ENCODE data around the gene ZBP1.

ZBP1 gene

DNA sequence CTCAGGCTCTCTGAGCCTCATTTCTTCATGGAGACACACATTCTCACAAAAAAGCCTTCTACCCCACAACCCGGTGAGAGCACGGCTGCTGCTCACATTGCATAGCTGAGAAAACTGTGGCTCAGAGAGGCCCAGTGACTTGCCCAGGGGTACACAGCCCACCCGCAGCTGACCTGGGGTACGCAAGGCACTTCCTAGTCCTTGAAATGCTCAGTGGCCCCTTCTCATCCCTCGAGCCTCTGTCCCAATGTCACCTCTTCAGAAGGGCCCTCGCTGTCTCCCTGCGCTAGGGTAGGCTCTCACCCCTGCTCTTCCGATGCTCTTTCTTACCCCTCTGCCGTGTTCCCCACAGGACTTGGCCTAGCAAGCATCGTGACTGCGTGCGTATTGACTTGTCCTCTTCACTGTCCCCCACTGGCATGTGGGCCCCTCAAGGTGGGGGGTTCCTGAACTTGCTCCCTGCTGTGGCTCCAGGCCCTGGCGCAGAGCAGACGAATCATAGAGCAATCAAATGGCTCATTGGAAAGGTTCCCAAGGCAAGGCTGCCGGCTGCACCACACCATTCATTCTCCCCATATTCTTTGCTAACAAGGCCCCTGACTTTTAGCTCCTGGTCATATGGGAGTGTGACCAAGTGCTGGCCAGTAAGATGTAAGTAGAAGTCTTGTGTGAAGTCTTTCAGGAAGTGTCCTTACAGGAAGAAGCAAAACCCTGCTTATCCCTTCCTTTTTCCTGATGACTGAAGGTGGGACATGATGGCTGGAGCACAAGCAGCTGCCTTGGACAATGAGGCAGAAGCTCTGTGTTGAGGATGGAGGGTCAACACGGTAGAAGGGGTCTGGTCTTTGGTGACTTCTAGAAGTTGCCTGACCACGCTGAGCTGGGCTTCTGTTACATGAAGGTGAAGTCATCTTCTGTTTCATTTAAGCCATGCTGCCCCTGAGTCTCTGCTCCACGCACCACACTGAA is 36.7 kb downstream of the ZBP1 start:
- DNase-seq = no peak

DNA sequence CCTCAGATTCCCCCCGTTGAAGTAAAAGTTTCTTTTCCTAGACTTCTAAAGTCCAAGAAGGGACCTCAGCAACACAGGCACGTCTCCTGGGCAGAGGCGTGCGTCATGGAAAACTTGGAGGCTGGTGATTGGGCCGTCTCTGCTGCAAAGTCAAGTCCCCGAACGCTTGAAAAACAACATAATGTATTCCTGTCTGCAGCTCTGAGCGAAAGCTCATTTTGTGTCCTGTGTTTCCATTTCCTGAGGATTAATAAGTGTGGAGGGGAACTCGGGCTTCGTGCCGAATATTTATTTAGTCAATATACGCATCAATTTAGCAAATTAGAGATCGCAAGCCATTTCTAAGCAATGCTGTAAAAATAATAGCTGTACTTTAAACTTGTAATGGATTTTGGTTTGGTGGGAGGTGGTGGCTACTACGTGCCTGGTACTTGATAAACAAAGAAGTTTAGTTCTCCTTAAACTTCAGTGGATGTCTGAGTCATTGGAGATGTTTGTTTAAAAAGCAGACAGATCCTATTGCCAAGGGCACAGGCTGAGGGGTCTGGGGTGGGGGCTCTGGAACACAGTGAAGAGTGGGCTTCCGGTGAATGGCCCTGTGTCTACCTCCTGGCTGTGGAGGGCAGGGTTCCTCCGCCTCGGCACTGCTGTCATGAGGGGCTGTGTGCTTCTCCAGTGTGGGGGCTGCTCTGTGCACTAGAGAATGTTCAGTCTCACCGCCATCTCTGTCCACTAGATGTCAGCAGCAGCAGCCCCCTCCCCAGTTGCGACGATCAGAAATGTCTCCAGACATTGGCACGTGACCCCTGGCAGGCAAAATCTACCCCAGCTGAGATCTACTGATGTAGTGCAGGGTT is 37.6 kb downstream of the ZBP1 start:
- no peak for DNase-seq

DNA sequence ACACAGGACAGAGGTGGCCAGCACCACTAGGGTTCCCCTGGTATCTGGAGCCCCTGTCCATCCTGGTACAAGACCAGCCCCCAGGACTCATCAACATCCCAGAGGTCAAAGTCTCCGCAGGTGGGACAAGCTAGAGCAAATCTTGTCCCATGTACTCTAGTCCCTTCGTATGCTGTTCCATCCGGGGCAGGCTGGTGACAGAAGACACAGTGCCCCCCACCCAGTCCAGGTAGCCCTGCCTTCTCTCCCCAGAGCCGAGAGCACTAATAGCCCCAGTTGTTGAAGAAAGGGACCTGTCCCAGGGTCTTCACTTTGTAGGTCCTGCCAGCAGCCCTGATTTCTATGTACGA is 38.2 kb downstream of the ZBP1 start:
- DNase-seq = no peak

GRCh38 chr20:57581202-57582028 is 38.8 kb downstream of the ZBP1 start:
- DNase-seq = peak; percentile 74

DNA sequence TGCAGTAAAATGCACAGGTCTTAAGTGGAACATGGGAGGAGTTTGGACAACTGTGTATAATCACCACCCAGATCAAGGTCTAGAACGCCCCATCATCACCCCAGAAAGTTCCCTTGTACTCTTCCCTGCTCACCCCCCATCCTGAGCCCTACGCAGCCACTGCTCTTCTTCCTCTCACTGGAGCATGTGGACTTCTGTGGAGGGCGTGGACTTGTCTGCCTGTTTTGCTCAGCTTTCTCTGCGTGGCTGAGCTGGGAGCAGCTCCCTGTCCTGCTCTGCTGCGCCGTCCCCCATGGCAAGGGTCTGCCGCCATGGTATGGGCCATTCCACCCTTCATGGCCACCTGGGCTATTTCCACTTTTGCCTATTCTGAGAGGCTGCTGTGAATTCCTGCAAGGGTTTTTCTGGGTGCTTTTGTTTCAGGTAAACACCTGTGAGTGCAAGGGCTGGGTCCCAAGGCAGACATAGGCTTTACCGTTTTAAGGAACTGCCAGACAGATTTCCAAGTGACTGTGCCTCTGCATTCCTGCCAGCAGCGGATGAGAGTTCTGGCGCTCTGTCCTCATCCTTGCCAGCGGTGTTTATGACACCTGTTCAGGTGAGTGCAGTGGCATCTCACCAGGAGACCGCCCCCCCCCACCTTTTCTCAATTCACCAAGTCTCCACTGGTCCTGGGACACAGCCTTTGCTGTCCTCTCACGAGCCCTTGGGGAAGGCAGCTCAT is 39.6 kb downstream of the ZBP1 start:
- DNase-seq = no peak

DNA sequence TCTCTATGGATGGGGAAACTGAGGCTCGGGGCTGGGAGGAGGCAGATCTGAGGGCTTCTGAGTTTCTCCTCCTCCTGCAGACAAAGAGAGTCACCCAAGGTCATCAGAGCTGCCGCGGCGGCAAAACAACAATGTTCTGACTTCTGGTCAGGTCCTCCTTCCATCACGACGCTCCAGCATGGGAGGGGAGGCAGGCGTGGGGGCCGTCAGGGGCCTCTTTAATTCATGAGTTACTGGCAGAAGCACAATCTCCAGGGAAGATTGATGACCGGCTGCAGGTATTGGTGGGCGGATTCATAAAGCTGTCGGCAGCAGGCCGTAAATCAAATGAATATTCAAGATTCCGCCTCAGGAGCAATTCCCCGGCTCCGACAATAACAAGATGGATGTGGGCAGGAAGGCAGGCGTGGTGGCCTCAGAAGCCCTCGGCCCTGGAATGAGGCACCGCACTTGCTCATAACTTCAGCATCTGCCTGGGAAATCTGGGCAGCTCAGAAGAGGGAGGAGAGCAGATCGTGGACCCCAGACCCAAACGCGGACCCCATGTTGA is 40.3 kb downstream of the ZBP1 start:
- DNase-seq = no peak

DNA sequence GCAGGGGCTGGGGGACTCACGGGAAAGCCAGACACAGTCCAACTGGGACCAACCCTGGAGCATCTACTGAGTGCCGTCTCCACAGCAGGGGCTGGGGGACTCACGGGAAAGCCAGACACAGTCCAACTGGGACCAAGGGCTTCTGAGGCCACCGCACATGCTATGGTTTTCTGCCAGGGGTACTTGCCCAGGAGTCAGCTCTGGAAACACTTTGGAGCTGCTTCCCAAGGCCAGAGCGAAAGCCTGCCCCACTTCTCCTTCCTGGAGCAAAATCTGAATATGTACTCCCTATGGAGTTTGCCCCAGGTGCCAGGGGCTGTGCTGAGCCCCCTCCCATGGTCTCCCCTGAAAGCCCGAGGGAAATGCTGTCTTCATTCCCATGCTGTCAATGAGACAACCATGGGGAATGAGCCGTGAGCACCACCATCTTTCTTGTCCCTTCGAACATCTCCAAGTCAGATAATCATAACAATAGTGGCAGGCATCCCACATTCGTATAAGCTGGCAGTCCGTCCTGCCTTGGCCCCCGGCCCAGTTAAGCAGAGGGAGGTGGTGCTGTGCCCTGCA is 40.8 kb downstream of the ZBP1 start:
- no peak for DNase-seq

DNA sequence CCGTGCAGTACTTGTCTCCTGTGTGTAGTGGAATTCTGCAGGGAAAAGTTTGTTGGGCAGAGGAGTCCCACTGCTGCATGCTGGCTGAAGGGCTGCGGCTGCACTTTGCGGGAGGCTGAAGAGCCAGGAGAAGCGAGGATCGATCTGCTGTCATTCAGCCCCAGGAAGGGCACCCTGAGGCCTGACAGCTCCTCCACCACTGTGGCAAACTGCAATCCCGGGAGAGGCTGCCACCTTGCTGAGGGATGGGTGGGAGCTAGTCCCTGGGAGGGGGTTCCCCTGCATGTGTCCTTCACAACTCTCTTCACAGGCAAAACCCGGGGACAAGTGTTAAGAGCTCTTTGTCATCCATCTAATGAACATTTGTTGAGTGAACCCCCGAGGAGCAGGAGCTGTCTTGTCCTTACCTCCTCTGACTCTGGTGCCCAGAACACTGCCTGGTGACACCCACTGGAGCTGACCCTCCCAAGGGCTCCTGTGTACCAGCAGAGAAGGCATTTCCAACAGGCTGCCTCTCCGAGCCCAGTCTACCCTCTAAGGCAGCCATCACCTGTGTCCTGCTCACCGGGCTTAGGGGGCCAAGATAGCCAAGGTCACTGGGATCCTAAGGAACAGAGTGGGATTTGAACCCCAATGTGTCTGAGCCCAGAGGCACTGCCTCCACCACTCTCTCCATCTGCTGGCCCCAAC is 41.6 kb downstream of the ZBP1 start:
- DNase-seq = no peak

DNA sequence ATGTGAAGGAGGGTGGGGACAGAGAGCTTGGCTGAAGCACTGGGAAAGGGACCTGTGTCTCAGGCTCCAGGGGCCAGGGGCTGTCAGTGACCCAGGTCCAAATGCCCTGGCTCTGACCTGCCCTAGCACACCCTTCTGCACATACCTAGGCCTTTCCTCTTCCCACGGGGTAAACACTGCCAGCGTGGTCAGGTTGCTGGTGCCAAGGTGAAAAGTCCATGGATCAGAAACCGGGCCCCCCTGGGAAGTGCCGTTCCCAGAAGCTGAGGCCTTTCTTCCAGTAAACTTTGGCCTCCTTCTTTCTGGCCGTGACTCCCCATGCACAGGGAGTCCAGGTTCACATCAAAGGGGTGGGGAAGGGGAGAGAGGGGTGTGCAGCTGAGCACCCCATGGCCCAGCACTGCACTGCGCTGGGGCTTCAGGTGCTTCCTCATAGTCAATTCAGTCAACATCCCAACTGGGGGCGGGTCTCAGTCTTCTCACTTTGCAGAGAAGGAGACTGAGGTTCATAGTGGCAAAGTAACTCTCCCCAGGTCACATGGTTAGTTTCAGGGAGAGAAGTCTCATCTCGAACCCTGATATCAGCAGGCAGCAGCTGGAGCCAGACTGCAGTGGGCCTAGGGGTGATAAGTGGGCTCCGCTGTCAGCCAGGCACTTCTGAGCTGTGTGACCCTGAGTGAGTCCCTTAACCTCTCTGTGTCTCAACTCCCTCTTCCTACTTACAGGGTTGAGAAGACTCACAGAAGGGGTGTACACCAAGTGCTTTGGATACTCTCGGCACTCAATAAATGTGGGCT is 42.3 kb downstream of the ZBP1 start:
- no peak for DNase-seq

GRCh38 chr20:57576617-57577550 is 43.3 kb downstream of the ZBP1 start:
- no peak for DNase-seq

DNA sequence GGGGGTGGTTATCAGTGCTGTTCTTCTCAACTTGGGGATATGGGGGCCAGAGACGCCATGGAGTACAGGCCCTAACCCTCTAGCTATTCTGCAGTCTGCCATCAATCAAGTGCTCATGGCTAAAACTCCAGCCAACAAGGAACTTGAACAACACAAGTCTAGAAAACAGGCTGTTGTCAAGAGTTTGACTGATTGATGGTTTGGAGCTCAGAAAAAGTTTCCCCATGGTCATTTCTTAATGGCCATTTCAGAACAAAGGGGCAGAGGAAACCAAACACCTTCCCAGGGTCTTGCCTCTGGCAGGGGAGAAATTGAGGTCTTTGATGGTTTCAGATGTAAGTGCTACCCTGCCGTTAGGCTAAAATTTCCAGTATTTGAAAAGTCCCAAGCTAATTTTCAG is 44.2 kb downstream of the ZBP1 start:
- DNase-seq = no peak

DNA sequence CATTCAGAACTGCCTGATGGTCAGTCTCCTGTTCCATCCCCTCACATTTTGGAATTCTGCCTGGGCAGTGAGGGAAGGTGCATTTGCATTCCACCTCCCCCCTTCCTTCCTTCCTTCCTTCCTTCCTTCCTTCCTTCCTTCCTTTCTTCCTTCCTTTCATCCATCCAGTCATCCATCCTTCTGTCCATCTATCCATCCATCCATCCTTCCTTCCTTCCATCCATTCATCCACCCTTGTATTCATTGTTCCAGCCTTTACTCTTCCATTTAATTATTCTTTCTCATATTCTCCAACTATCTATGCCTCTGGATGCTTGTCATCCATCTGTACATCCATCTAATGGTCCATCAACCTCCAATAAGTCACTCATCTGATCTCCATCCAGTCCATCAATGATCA is 45.3 kb downstream of the ZBP1 start:
- no peak for DNase-seq

DNA sequence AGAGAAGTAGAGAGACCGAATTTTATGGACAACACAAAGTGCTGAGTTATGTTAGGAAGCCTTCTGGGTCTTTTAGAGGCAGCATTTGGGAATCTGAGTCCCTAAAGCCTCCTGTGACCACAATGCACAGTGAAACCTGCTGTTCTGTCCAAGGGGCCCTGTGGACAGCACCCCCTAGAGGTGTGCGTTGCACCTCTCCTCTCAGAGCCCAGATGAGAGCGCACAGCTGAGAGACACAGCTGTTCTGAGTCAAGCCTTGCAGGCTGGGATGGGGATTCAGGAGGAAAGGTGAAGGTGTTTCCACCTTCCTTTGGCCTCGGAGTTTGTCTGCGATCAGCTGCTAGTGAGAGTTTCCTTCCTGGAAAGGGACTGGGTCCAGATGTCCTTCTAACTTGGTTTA is 46.3 kb downstream of the ZBP1 start:
- DNase-seq = no peak

DNA sequence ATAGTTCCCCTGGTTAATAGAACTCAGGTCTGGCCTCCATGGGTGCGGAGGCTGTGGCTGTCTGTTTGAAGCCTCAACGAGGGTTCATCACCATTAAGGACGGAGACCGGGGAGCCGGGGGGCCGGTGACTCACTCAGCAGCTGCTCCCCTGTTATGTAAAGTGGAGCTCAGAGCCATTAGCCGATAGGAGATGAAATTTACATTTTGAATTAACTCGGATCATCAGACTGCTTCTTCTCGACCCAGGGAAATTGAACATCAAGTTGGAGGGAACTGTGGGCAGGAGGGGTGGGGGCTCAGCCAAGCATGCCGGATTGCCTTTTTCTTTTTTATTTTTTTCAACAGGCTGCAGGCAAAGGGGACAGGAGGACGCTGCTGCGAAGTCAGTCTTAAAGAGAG is 47.0 kb downstream of the ZBP1 start:
- no peak for DNase-seq

- no peak for DNase-seq
Observed at GRCh38 chr20:57571782-57572416, 48.3 kb downstream of the ZBP1 start.

GRCh38 chr20:57570920-57571319 is 49.3 kb downstream of the ZBP1 start:
- no peak for DNase-seq

DNA sequence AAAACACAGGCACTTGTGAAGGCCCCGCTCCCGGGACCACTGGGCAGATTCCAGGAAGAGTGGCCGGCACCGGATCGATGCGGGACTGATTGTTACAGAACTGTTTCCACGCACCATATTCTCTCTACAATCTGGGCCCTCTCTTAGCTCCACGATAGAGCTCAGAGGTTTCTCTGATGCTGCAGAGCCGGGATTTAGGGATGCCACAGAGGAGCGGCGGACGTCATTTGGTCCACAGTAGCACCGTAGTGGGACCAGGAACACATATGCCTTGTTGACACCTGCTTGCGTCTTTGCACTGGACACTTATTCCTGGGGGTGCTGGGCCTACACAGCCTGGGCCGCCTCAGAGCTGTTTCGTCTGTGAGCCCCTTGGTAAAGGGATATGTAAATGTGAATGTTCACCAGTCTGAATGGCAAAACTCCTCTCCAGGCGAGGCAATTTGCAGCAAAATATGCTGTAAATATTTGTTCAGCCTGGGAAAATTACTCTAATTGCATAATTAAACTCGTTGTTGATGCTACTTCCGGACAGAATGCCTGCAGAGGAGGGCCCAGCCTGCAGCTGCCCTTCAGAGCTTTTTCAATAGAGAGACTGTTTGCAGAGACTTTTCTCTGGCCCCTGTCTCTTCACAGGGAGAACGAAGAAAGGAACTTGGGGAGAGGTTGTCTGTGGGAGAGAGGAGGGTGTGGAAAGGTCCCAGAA is 49.9 kb downstream of the ZBP1 start:
- no peak for DNase-seq

GRCh38 chr20:57568960-57569359 is 51.3 kb downstream of the ZBP1 start:
- no peak for DNase-seq

All from MV-4-11 (cell line).